A549 (cell line): ENCODE measurements around the gene NTN4. TPM values are rescaled to one million over a fixed set of nuclear protein-coding genes. Genes with fewer than 3 reads are reported as not detected.

Experiments used
- ATAC-seq, 2 experiments: fragments of 200-7000 bp in 1 of 2; fragments of >200 bp in 1 of 2; cut with Nextera tagmentation in 1 of 2; cut with Tn5 transposase in 1 of 2; 3 replicates each; pipeline versions ENCODE4 v1.8.0 to v1.9.1; 2018 to 2020; ENCODE audit warnings: mild to moderate bottlenecking in 1 of 2, moderate library complexity in 1 of 2
- CTCF ChIA-PET: fragments of 300-600 bp; sonication (Branson Sonifier 250); formaldehyde crosslinking; extraction: SDS; loops from one replicate; lab custom pipeline; 2021; ENCODE audit warnings: antibody characterized with exemption, inconsistent platforms; lab: Yijun Ruan, JAX
- POLR2A ChIA-PET: fragments of 350-600 bp; formaldehyde crosslinking; extraction: SDS; loops from one replicate; lab custom pipeline; 2021; ENCODE audit warnings: antibody characterized with exemption, inconsistent platforms; lab: Yijun Ruan, JAX
- DNase-seq, 2 experiments: peaks; one replicate each; pipeline versions ENCODE4 v3.0.0 to v3.0.0-alpha.2; 2011 to 2016; ENCODE audit warnings: low read depth in 1 of 2, low spot score in 1 of 2
- FAIRE-seq: peaks from 2 replicates; lab custom pipeline; 2011; peaks lifted over from hg19 to GRCh38; lab: Jason Lieb, UNC
- H3K27ac ChIP-seq, 2 experiments: fragments of >200 bp; sonication (Bioruptor Twin); formaldehyde crosslinking; 3 replicates each; pipeline ENCODE4 v1.5.1; 2016 to 2017
- H3K4me1 ChIP-seq: fragments of >200 bp; sonication (Bioruptor Twin); formaldehyde crosslinking; 3 replicates; pipeline ENCODE4 v1.6.1; 2016
- H3K4me2 ChIP-seq: fragments of >200 bp; sonication (Bioruptor Twin); formaldehyde crosslinking; 3 replicates; pipeline ENCODE4 v1.6.1; 2016
- H3K4me3 ChIP-seq: fragments of >200 bp; sonication (Bioruptor Twin); formaldehyde crosslinking; 3 replicates; pipeline ENCODE4 v1.5.1; 2016
- H3K9me3 ChIP-seq: fragments of >200 bp; sonication (Bioruptor Twin); formaldehyde crosslinking; 3 replicates; pipeline ENCODE4 v1.6.1; 2016
- CHD2 ChIP-seq: fragments of 150-350 bp; IDR thresholded peaks from 2 replicates; pipeline ENCODE4 v1.6.1; 2014; ENCODE audit warnings: low read length; ENCODE audit not compliant: partially characterized antibody
- ESRRA ChIP-seq: fragments of 150-350 bp; IDR thresholded peaks from 2 replicates; pipeline ENCODE4 v1.6.1; 2014; ENCODE audit warnings: mild to moderate bottlenecking, low read length, borderline replicate concordance
- FOSB ChIP-seq: fragments of 250-450 bp; sonication (Bioruptor Pico); IDR thresholded peaks from 2 replicates; pipeline ENCODE4 v1.5.0; 2020; ENCODE audit warnings: mild to moderate bottlenecking, moderate library complexity
- FOSL2 ChIP-seq, 2 experiments: fragments of 450-650 bp in 1 of 2; fragments of >200 bp in 1 of 2; sonication (Bioruptor Twin) in 1 of 2; formaldehyde crosslinking; IDR thresholded peaks; 2 replicates each; pipeline versions ENCODE4 v1.5.0 to v1.6.1; 2016 to 2020; ENCODE audit warnings: mild to moderate bottlenecking in 1 of 2, moderate library complexity in 1 of 2
- JUN ChIP-seq, 2 experiments: fragments of >200 bp; sonication (Bioruptor Twin); formaldehyde crosslinking; IDR thresholded peaks; 2 replicates in 1 of 2; 3 replicates in 1 of 2; pipeline ENCODE4 v1.6.1; 2016 to 2017
- MAX ChIP-seq: IDR thresholded peaks from 2 replicates; pipeline ENCODE4 v1.6.1; 2012
- RAD21 ChIP-seq, 2 experiments: fragments of >200 bp in 1 of 2; sonication (Bioruptor Twin) in 1 of 2; formaldehyde crosslinking in 1 of 2; IDR thresholded peaks in 1 of 2; conservative IDR thresholded peaks in 1 of 2; 2 replicates in 1 of 2; 3 replicates in 1 of 2; pipeline ENCODE4 v1.6.1; 2012 to 2018; ENCODE audit warnings: inconsistent platforms in 1 of 2
- REST ChIP-seq: fragments of 200-600 bp; sonication (generic); IDR thresholded peaks from 2 replicates; pipeline ENCODE4 v1.6.1; 2016; ENCODE audit warnings: antibody characterized with exemption, mild to moderate bottlenecking, moderate library complexity
- TFCP2L1 ChIP-seq: fragments of 250-450 bp; sonication (Bioruptor Pico); IDR thresholded peaks from 2 replicates; pipeline ENCODE4 v1.5.0; 2021; ENCODE audit warnings: mild to moderate bottlenecking
- USF2 ChIP-seq: fragments of 450-650 bp; IDR thresholded peaks from 2 replicates; pipeline ENCODE4 v1.6.1; 2014; ENCODE audit warnings: antibody characterized with exemption
- WGBS: methylation state at CpG from one replicate; pipeline ENCODE4 v1.1.6; 2017; ENCODE audit errors: missing lambda C conversion rate; 5-methylcytosine and 5-hydroxymethylcytosine counted together
- polyA plus RNA-seq, 4 experiments: library from polyadenylated mRNA; depleted of rRNA in 3 of 4; stranded (reverse); fragments of >200 nt; fragmentation: RNase III in 1 of 4; extraction: RNeasy Plus Mini Kit Qiagen cat#74134 plus additional on column Dnase treatment in 1 of 4; gene quantifications; 2 replicates in 3 of 4; 3 replicates in 1 of 4; pipeline ENCODE4 v1.2.3, GENCODE V29; 2011 to 2017
- small RNA-seq, 6 experiments: library from RNA; depleted of rRNA; stranded (forward); fragments of <200 nt; gene quantifications; one replicate each; pipeline ENCODE3, GENCODE V24; 2012
- TF ChIP-seq, protein P1 (sequence below): IDR thresholded peaks from 2 replicates; pipeline ENCODE4 v1.6.1; 2012; ENCODE audit warnings: low read depth, borderline replicate concordance
- TF ChIP-seq, protein P2 (sequence below): fragments of 250-450 bp; sonication (Bioruptor Pico); IDR thresholded peaks from 2 replicates; pipeline ENCODE4 v1.5.0; 2020; ENCODE audit warnings: low read depth, mild to moderate bottlenecking, moderate library complexity

Gene NTN4
- polyA plus RNA-seq, 2 of the 4 experiments (the other 2 are of a cell fraction) = 37.3 to 132 TPM

- no peak for TF ChIP-seq FOSB (CRISPR knock-in tag)
- no peak for TF ChIP-seq CHD2
- TF ChIP-seq, protein P1, sequence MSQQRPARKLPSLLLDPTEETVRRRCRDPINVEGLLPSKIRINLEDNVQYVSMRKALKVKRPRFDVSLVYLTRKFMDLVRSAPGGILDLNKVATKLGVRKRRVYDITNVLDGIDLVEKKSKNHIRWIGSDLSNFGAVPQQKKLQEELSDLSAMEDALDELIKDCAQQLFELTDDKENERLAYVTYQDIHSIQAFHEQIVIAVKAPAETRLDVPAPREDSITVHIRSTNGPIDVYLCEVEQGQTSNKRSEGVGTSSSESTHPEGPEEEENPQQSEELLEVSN = no peak
- TF ChIP-seq USF2 = no peak
- TF ChIP-seq TFCP2L1 (CRISPR knock-in tag) = no peak
- TF ChIP-seq, protein P2, sequence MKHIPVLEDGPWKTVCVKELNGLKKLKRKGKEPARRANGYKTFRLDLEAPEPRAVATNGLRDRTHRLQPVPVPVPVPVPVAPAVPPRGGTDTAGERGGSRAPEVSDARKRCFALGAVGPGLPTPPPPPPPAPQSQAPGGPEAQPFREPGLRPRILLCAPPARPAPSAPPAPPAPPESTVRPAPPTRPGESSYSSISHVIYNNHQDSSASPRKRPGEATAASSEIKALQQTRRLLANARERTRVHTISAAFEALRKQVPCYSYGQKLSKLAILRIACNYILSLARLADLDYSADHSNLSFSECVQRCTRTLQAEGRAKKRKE (CRISPR knock-in tag) = no peak
- no peak for TF ChIP-seq REST
Observed at GRCh38 chr12:95611676-95612309, 178.8 kb downstream of the NTN4 start (continued).

GRCh38 chr12:95608252-95609033, 182.1 kb downstream of the NTN4 start:
- peak overlapping the region; percentile 28 for H3K4me2 ChIP-seq
- POLR2A ChIA-PET = no interaction called here
- CTCF ChIA-PET = interaction anchor here (0.7 to 2.2 kb wide), 9 partner anchors 9 to 237 kb away, joined by 3 to 7 read pairs (median 3); no protein-coding TSS in a partner anchor

More at GRCh38 chr12:95608252-95609033, 182.1 kb downstream of the NTN4 start:
- ATAC-seq (peak; percentile 72 to 76; a peak in 4 of 6 replicates), FAIRE-seq (no peak)
- WGBS = 24% methylated on average over 13 of the region's 13 CpGs
- H3K27ac ChIP-seq = peak overlapping the region in 1 of 2 experiments; percentile 66; a peak in 4 of 6 replicates
- TF ChIP-seq RAD21 (conservative IDR thresholded peaks at IDR 0.05 in 1 of 2, IDR thresholded peaks at IDR 0.05 in 1 of 2) (peak in 1 of 2 experiments; percentile 9; a peak in 1 of 5 replicates), MAX (0 out of 2 replicates have a peak, but pooled peaks have one; percentile 27), JUN (IDR thresholded peaks at IDR 0.05) (no peak), ESRRA (no peak), FOSL2 (IDR thresholded peaks at IDR 0.05) (no peak), FOSL2 (CRISPR knock-in tag; IDR thresholded peaks at IDR 0.05) (peak; percentile 53)
- TF ChIP-seq, all 56 proteins: peak for 3
- Histone ChIP-seq H3K4me3 (no peak overlapping the region), H3K4me1 (peaks cover 44% of the 10 kb centered on the region), H3K9me3 (no peaks in the 10 kb centered on the region)
- DNase-seq = peak; percentile 46 to 74

Small RNA genes within 50 kb of the gene (small RNA-seq; reads per million reads assigned to genes)
- gene RF00019 (0 reads per million in 6 experiments), gene RNU6-247P (0 reads per million in 6 experiments)

Other genes with a start within 250 kb of the NTN4 start
- 3.1 and 3.8 TPM in 2 replicates for gene USP44, start 239.3 kb downstream of the NTN4 start, polyA plus RNA-seq (2011; rRNA removed)
- 0.50 to 0.66 TPM (median 0.59 TPM) in 3 replicates for gene USP44, start 239.3 kb downstream of the NTN4 start, polyA plus RNA-seq (2017; fragmentation: RNase III; extraction: RNeasy Plus Mini Kit Qiagen cat#74134 plus additional on column Dnase treatment)
- gene SNRPF, start 68.2 kb upstream of the NTN4 start, polyA plus RNA-seq (2011; rRNA removed) = 45.8 and 66.3 TPM in 2 replicates
- gene SNRPF, start 68.2 kb upstream of the NTN4 start, polyA plus RNA-seq (2017; fragmentation: RNase III; extraction: RNeasy Plus Mini Kit Qiagen cat#74134 plus additional on column Dnase treatment) = 204 to 221 TPM (median 204 TPM) in 3 replicates
- 0.37 and 0.41 TPM in 2 replicates for gene CCDC38, start 151.8 kb upstream of the NTN4 start, polyA plus RNA-seq (2011; rRNA removed)
- gene CCDC38, start 151.8 kb upstream of the NTN4 start, polyA plus RNA-seq (2017; fragmentation: RNase III; extraction: RNeasy Plus Mini Kit Qiagen cat#74134 plus additional on column Dnase treatment) = 0.18 to 0.28 TPM (median 0.24 TPM) in 3 replicates
- gene AMDHD1, start 152.6 kb upstream of the NTN4 start, polyA plus RNA-seq (2011; rRNA removed) = 7.7 and 8.8 TPM in 2 replicates
- gene AMDHD1, start 152.6 kb upstream of the NTN4 start, polyA plus RNA-seq (2017; fragmentation: RNase III; extraction: RNeasy Plus Mini Kit Qiagen cat#74134 plus additional on column Dnase treatment) = 3.5 to 4.1 TPM (median 4.1 TPM) in 3 replicates
- gene HAL, start 205.6 kb upstream of the NTN4 start, polyA plus RNA-seq (2011; rRNA removed) = 0.43 and 0.50 TPM in 2 replicates
- 0.22 to 0.40 TPM (median 0.33 TPM) in 3 replicates for gene HAL, start 205.6 kb upstream of the NTN4 start, polyA plus RNA-seq (2017; fragmentation: RNase III; extraction: RNeasy Plus Mini Kit Qiagen cat#74134 plus additional on column Dnase treatment)
- gene LTA4H, start 244.8 kb upstream of the NTN4 start, polyA plus RNA-seq (2011; rRNA removed) = 162 and 174 TPM in 2 replicates
- 122 to 126 TPM (median 124 TPM) in 3 replicates for gene LTA4H, start 244.8 kb upstream of the NTN4 start, polyA plus RNA-seq (2017; fragmentation: RNase III; extraction: RNeasy Plus Mini Kit Qiagen cat#74134 plus additional on column Dnase treatment)